GM19023 (cell line): ENCODE results near the gene KCNQ1OT1.

Experiments
- ATAC-seq: cut with Tn5 transposase; IDR thresholded peaks from one replicate; pipeline ENCODE4 v1.9.1; 2021; ENCODE audit warnings: mild to moderate bottlenecking, moderate library complexity; ENCODE audit not compliant: unreplicated experiment

KCNQ1OT1 gene

GRCh38 chr11:2561696-2562581, 137.9 kb downstream of the KCNQ1OT1 start:
- no peak for ATAC-seq

- ATAC-seq = no peak
Observed at GRCh38 chr11:2559527-2560311, 140.1 kb downstream of the KCNQ1OT1 start.

- ATAC-seq = no peak
Observed at GRCh38 chr11:2558861-2559526, 140.8 kb downstream of the KCNQ1OT1 start.

GRCh38 chr11:2558397-2558796, 141.4 kb downstream of the KCNQ1OT1 start:
- no peak for ATAC-seq
